ENCODE measurements around the gene ST3GAL5. TPM values are rescaled to one million over a fixed set of nuclear protein-coding genes. Genes with fewer than 3 reads are reported as not detected.

The ST3GAL5 gene
- total and polyA plus RNA-seq, 2 of the 8 experiments (the other 6 are each of a cell fraction or from before 2014, with no cell fraction given): 1.9 to 4.5 TPM

GRCh38 chr2:85862426-85862825 is 26.4 kb downstream of the ST3GAL5 start:
- Histone ChIP-seq H3K9me3 (ENCODE audit: insufficient read depth in 2 of 2, low read depth in 1 of 2, low read length in 1 of 2) (no peaks in the 10 kb centered on the region), H3K4ac (replicated peaks; ENCODE audit: insufficient read length, low read depth, low read length) (no peak overlapping the region)
- WGBS, 2 experiments (ENCODE audit: extremely low coverage in 1 of 2, insufficient coverage in 1 of 2, insufficient read length in 1 of 2, insufficient replicate concordance in 2 of 2, low coverage in 1 of 2, low lambda C conversion rate in 2 of 2, missing lambda C conversion rate in 1 of 2): 90% methylated on average over 5 of the region's 5 CpGs; no CpG with 5 or more reads in 1 of the 2 experiments

More at GRCh38 chr2:85862426-85862825, 26.4 kb downstream of the ST3GAL5 start:
- Histone ChIP-seq H4K8ac (ENCODE audit: extremely low read depth, insufficient read depth, low read length) (no peak overlapping the region; the same call in 1 of the 2 replicates), H4K20me1 (replicated peaks in 1 of 2; ENCODE audit: control insufficient read depth in 1 of 2, insufficient read depth in 2 of 2, low read length in 2 of 2) (no peaks in the 10 kb centered on the region), H3K79me2 (ENCODE audit: control insufficient read depth in 1 of 2, insufficient read depth in 2 of 2, low read length in 2 of 2) (no peaks in the 10 kb centered on the region), H4K91ac (replicated peaks; ENCODE audit: insufficient read length, low read length) (no peak overlapping the region), H3K4me1 (replicated peaks in 1 of 4; ENCODE audit: control insufficient read depth in 3 of 4, insufficient read depth in 4 of 4, low read length in 3 of 4) (peaks cover 0 to 2% (median 0%) of the 10 kb centered on the region in 4 experiments; a peak in 1 of 7 replicates), H4K5ac (ENCODE audit: insufficient read length, low read depth, low read length) (no peak overlapping the region), H2BK120ac (replicated peaks; ENCODE audit: low read depth, low read length) (no peak overlapping the region), H2BK15ac (ENCODE audit: low read length) (no peak overlapping the region), H3K9ac (replicated peaks in 1 of 4; ENCODE audit: extremely low read depth in 1 of 4, low read depth in 3 of 4, low read length in 3 of 4) (no peak overlapping the region), H3K79me1 (ENCODE audit: low read depth, low read length) (no peaks in the 10 kb centered on the region), H3K56ac (replicated peaks; ENCODE audit: insufficient read length, low read depth, low read length) (no peak overlapping the region), H3K36me3 (ENCODE audit: control insufficient read depth in 2 of 4, insufficient read depth in 4 of 4, low read length in 3 of 4) (no peaks in the 10 kb centered on the region), H3K18ac (ENCODE audit: extremely low read depth, low read length) (no peak overlapping the region), H3K23me2 (ENCODE audit: low read depth, low read length) (no peaks in the 10 kb centered on the region), H2BK12ac (ENCODE audit: low read depth, low read length) (no peak overlapping the region), H2AK5ac (ENCODE audit: low read depth, low read length) (no peak overlapping the region), H3K4me3 (ENCODE audit: extremely low read depth in 1 of 4, insufficient read depth in 2 of 4, low read depth in 3 of 4, low read length in 4 of 4) (no peak overlapping the region), H3K27ac (ENCODE audit: low read depth, low read length) (no peak overlapping the region), H3K27me3 (replicated peaks in 1 of 4; ENCODE audit: control insufficient read depth in 3 of 4, extremely low read depth in 1 of 4, insufficient read depth in 3 of 4, low read length in 3 of 4) (no peaks in the 10 kb centered on the region), H3K4me2 (ENCODE audit: insufficient read depth in 1 of 2, low read depth in 2 of 2, low read length in 2 of 2) (no peak overlapping the region), H2BK5ac (ENCODE audit: low read depth, low read length) (no peak overlapping the region), H2BK20ac (ENCODE audit: low read length) (no peak overlapping the region), H3K14ac (ENCODE audit: insufficient read length) (no peak overlapping the region), H3K23ac (ENCODE audit: insufficient read length) (no peak overlapping the region), H2AFZ (ENCODE audit: low read length) (no peak overlapping the region)
- ChIA-PET CTCF (ENCODE audit: partially characterized antibody) (interaction anchor here (1.0 to 1.3 kb wide), 2 partner anchors 10 to 23 kb away, joined by 6 to 8 read pairs; no protein-coding TSS in a partner anchor), POLR2A (ENCODE audit: partially characterized antibody) (no interaction called here)
- DNase-seq (ENCODE audit: low read depth in 1 of 2, low spot score in 2 of 2) (no peak), FAIRE-seq (no peak)
- no peak for TF ChIP-seq POLR2AphosphoS5 (IDR thresholded peaks at IDR 0.05; ENCODE audit: low read depth, low read length)
- no peak for TF ChIP-seq SP1 (IDR thresholded peaks at IDR 0.05; ENCODE audit: low read depth, low read length)
- TF ChIP-seq HDAC6 (IDR thresholded peaks at IDR 0.05; ENCODE audit: low read depth, low read length): no peak
- no peak for TF ChIP-seq RNF2 (IDR thresholded peaks at IDR 0.05; ENCODE audit: borderline replicate concordance, low read depth, low read length, missing control alignments, poor library complexity, severe bottlenecking)
- no peak for TF ChIP-seq CTBP2 (IDR thresholded peaks at IDR 0.05; ENCODE audit: borderline replicate concordance, insufficient read depth, insufficient read length, low read length)
- no peak for TF ChIP-seq SIRT6 (IDR thresholded peaks at IDR 0.05; ENCODE audit: low read length)

Measured in H1 (cell line).